KMS-11 (cell line): ENCODE data around the gene JAKMIP1.
"Not testable (repeated sequence)": the region's sequence is repeated elsewhere in the genome, so short reads cannot be mapped to it uniquely, and the experiment has no call there.

ENCODE experiments used
- H2AFZ ChIP-seq: fragments of 200-600 bp; sonication (generic); 2 replicates; pipeline ENCODE4 v1.6.1; 2016; ENCODE audit warnings: antibody characterized with exemption, mixed run types, low read depth
- H3K27ac ChIP-seq: fragments of 200-600 bp; sonication (generic); 2 replicates; pipeline ENCODE4 v1.6.1; 2016; ENCODE audit warnings: mild to moderate bottlenecking, mixed run types
- H3K27me3 ChIP-seq: fragments of 200-600 bp; sonication (generic); 2 replicates; pipeline ENCODE4 v1.6.1; 2017; ENCODE audit warnings: mild to moderate bottlenecking, low read depth, mixed run types, moderate library complexity; ENCODE audit not compliant: insufficient read depth
- H3K36me3 ChIP-seq: fragments of 200-600 bp; sonication (generic); 2 replicates; pipeline ENCODE4 v1.6.1; 2017; ENCODE audit warnings: mild to moderate bottlenecking, mixed run types; ENCODE audit not compliant: insufficient read depth
- H3K4me1 ChIP-seq: fragments of 200-600 bp; sonication (generic); 2 replicates; pipeline ENCODE4 v1.6.1; 2016; ENCODE audit warnings: mild to moderate bottlenecking, low read depth, mixed run types; ENCODE audit not compliant: poor library complexity, severe bottlenecking
- H3K4me2 ChIP-seq: fragments of 200-600 bp; sonication (generic); 2 replicates; pipeline ENCODE4 v1.7.0; 2016; ENCODE audit warnings: mild to moderate bottlenecking, mixed run types
- H3K4me3 ChIP-seq: fragments of 200-600 bp; sonication (generic); IDR thresholded peaks from 2 replicates; pipeline ENCODE4 v1.6.1; 2017; ENCODE audit warnings: low read depth, low read length, mixed read lengths; ENCODE audit not compliant: insufficient read depth
- H3K79me2 ChIP-seq: fragments of 200-600 bp; sonication (generic); 2 replicates; pipeline ENCODE4 v1.6.1; 2016; ENCODE audit warnings: low read depth, mixed run types; ENCODE audit not compliant: insufficient read depth
- H3K9ac ChIP-seq: fragments of 200-600 bp; sonication (generic); 2 replicates; pipeline ENCODE4 v1.6.1; 2016; ENCODE audit warnings: mild to moderate bottlenecking, mixed run types
- H4K20me1 ChIP-seq: fragments of 200-600 bp; sonication (generic); 2 replicates; pipeline ENCODE4 v1.6.1; 2016; ENCODE audit warnings: mild to moderate bottlenecking, mixed run types; ENCODE audit not compliant: insufficient read depth
- CTCF ChIP-seq: fragments of 200-600 bp; sonication (generic); conservative IDR thresholded peaks from 2 replicates; pipeline ENCODE4 v1.6.1; 2017; ENCODE audit warnings: low read depth, mild to moderate bottlenecking, antibody characterized with exemption, low read length, moderate library complexity, mixed read lengths

The JAKMIP1 gene

GRCh38 chr4:6209921-6210320 is 9.6 kb upstream of the JAKMIP1 start:
- no peak overlapping the region for H3K4me3 ChIP-seq
- H4K20me1 ChIP-seq: no peaks in the 10 kb centered on the region
- H3K4me1 ChIP-seq: no peaks in the 10 kb centered on the region
- no peak overlapping the region for H3K4me2 ChIP-seq
- H3K27me3 ChIP-seq: no peaks in the 10 kb centered on the region
- H3K36me3 ChIP-seq: no peaks in the 10 kb centered on the region
- TF ChIP-seq CTCF: no peak
- H3K79me2 ChIP-seq: no peaks in the 10 kb centered on the region
- no peak overlapping the region for H3K27ac ChIP-seq
- H2AFZ ChIP-seq: no peak overlapping the region
- H3K9ac ChIP-seq: no peak overlapping the region

- H3K4me2 ChIP-seq, H3K27me3 ChIP-seq, H3K27ac ChIP-seq: not testable (repeated sequence)
Measured at GRCh38 chr4:6209291-6209690, 8.9 kb upstream of the JAKMIP1 start.

GRCh38 chr4:6208416-6208815 is 8.1 kb upstream of the JAKMIP1 start:
- Histone ChIP-seq H3K4me3 (no peak overlapping the region), H3K79me2 (no peaks in the 10 kb centered on the region), H3K27me3 (no peaks in the 10 kb centered on the region), H3K4me2 (no peak overlapping the region), H3K27ac (no peak overlapping the region), H3K36me3 (no peaks in the 10 kb centered on the region), H3K9ac (no peak overlapping the region), H4K20me1 (no peaks in the 10 kb centered on the region), H2AFZ (no peak overlapping the region), H3K4me1 (no peaks in the 10 kb centered on the region)
- no peak for TF ChIP-seq CTCF

More at GRCh38 chr4:6209291-6209690, 8.9 kb upstream of the JAKMIP1 start:
- H4K20me1 ChIP-seq, H3K36me3 ChIP-seq, H3K79me2 ChIP-seq, H3K9ac ChIP-seq, H3K4me3 ChIP-seq, H3K4me1 ChIP-seq, H2AFZ ChIP-seq: not testable (repeated sequence)

GRCh38 chr4:6207602-6208001 is 7.3 kb upstream of the JAKMIP1 start:
- H4K20me1 ChIP-seq: no peaks in the 10 kb centered on the region
- no peak overlapping the region for H3K27ac ChIP-seq
- H3K4me1 ChIP-seq: no peaks in the 10 kb centered on the region
- H3K4me2 ChIP-seq: no peak overlapping the region
- no peaks in the 10 kb centered on the region for H3K36me3 ChIP-seq
- H2AFZ ChIP-seq: no peak overlapping the region
- no peak for TF ChIP-seq CTCF
- H3K4me3 ChIP-seq: no peak overlapping the region
- no peak overlapping the region for H3K9ac ChIP-seq
- no peaks in the 10 kb centered on the region for H3K79me2 ChIP-seq
- H3K27me3 ChIP-seq: no peaks in the 10 kb centered on the region

GRCh38 chr4:6206771-6207290 is 6.5 kb upstream of the JAKMIP1 start:
- no peak for TF ChIP-seq CTCF

More at GRCh38 chr4:6206771-6207290, 6.5 kb upstream of the JAKMIP1 start:
- no peaks in the 10 kb centered on the region for H3K79me2 ChIP-seq
- no peak overlapping the region for H3K9ac ChIP-seq
- H3K27ac ChIP-seq: no peak overlapping the region
- H3K4me2 ChIP-seq: no peak overlapping the region
- H3K36me3 ChIP-seq: no peaks in the 10 kb centered on the region
- no peaks in the 10 kb centered on the region for H4K20me1 ChIP-seq
- no peaks in the 10 kb centered on the region for H3K27me3 ChIP-seq
- no peak overlapping the region for H3K4me3 ChIP-seq
- no peaks in the 10 kb centered on the region for H3K4me1 ChIP-seq
- H2AFZ ChIP-seq: no peak overlapping the region
